Astrocyte of the spinal cord (primary cell): ENCODE measurements around the gene SCAMP1.

Experiments used
- DNase-seq: peaks from one replicate; pipeline ENCODE4 v3.0.0; 2011; ENCODE audit warnings: low read depth, low spot score
- H3K4me3 ChIP-seq: 2 replicates; pipeline ENCODE4 v1.5.1; 2011; ENCODE audit warnings: low read depth, mild to moderate bottlenecking, low read length, moderate library complexity
- CTCF ChIP-seq: IDR thresholded peaks from 2 replicates; pipeline ENCODE4 v1.5.1; 2012; ENCODE audit warnings: low read depth, mild to moderate bottlenecking, low read length, inconsistent platforms
- in situ Hi-C: cut with HindIII; loops from 2 replicates; pipeline ENCODE4 v1.10.0; 2017; ENCODE audit warnings: low sequenced_read_pairs

The SCAMP1 gene

GRCh38 chr5:78472469-78473106 is 112.2 kb downstream of the SCAMP1 start:
- DNase-seq: peak; percentile 51
- H3K4me3 ChIP-seq: no peak overlapping the region
- peak; percentile 51 for TF ChIP-seq CTCF
- in situ Hi-C loops: no loop called here

- no peak overlapping the region for H3K4me3 ChIP-seq
- TF ChIP-seq CTCF: no peak
- no peak for DNase-seq
- in situ Hi-C loops: no loop called here
These were observed 113.3 kb downstream of the SCAMP1 start for GRCh38 chr5:78473751-78474150.

GRCh38 chr5:78475370-78475769 is 115.0 kb downstream of the SCAMP1 start:
- in situ Hi-C loops: no loop called here
- H3K4me3 ChIP-seq: no peak overlapping the region
- no peak for DNase-seq
- no peak for TF ChIP-seq CTCF

- DNase-seq: no peak
- no peak for TF ChIP-seq CTCF
- in situ Hi-C loops: no loop called here
- H3K4me3 ChIP-seq: no peak overlapping the region
These were observed 116.4 kb downstream of the SCAMP1 start for GRCh38 chr5:78476795-78477194.

GRCh38 chr5:78482948-78483347 is 122.5 kb downstream of the SCAMP1 start:
- no peak overlapping the region for H3K4me3 ChIP-seq
- no peak for TF ChIP-seq CTCF
- no peak for DNase-seq
- in situ Hi-C loops: no loop called here

GRCh38 chr5:78483809-78484521 is 123.5 kb downstream of the SCAMP1 start:
- in situ Hi-C loops: no loop called here
- TF ChIP-seq CTCF: no peak
- peak; percentile 45 for DNase-seq
- no peak overlapping the region for H3K4me3 ChIP-seq
